Caco-2 (cell line): ENCODE measurements around the gene ARHGAP21. TPM values are rescaled to one million over a fixed set of nuclear protein-coding genes. Genes with fewer than 3 reads are reported as not detected.

Experiments
- BruUV-seq: library from RNA; stranded (reverse); fragments of 400-500 nt; replicated peaks from 2 replicates; lab custom pipeline; 2021; lab: Mats Ljungman, UMichigan
- CTCF ChIA-PET: fragments of 300-600 bp; sonication (Branson Sonifier 250); formaldehyde crosslinking; loops from one replicate; lab custom pipeline; 2022; ENCODE audit warnings: antibody characterized with exemption; lab: Charles Lee
- POLR2A ChIA-PET: fragments of 300-600 bp; sonication (Branson Sonifier 250); formaldehyde crosslinking; loops from one replicate; lab custom pipeline; 2022; ENCODE audit warnings: antibody characterized with exemption; lab: Charles Lee
- DNase-seq, 2 experiments: peaks; one replicate each; pipeline versions ENCODE4 v3.0.0 to v3.0.0-alpha.2; 2020 to 2022
- H3K27me3 ChIP-seq: replicated peaks from 2 replicates; pipeline ENCODE4 v1.6.0; 2011; ENCODE audit warnings: low read length; ENCODE audit not compliant: control insufficient read depth, insufficient read depth
- H3K36me3 ChIP-seq: 2 replicates; pipeline ENCODE4 v1.5.1; 2011; ENCODE audit warnings: low read length; ENCODE audit not compliant: control insufficient read depth, insufficient read depth
- H3K4me1 ChIP-seq: fragments of 250-450 bp; sonication (Bioruptor Pico); 2 replicates; pipeline ENCODE4 v1.5.1; 2020; ENCODE audit warnings: mild to moderate bottlenecking
- H3K4me3 ChIP-seq: 2 replicates; pipeline ENCODE4 v1.5.1; 2011; ENCODE audit warnings: low read depth, mild to moderate bottlenecking, control low read depth, low read length
- H3K9me3 ChIP-seq: fragments of 250-450 bp; sonication (Bioruptor Pico); 2 replicates; pipeline ENCODE4 v1.5.1; 2020; ENCODE audit warnings: mild to moderate bottlenecking, moderate library complexity
- H3K27ac Mint-ChIP-seq: one replicate; pipeline ENCODE4 v1.8.0; 2022; ENCODE audit warnings: mixed read lengths; ENCODE audit not compliant: unreplicated experiment
- H3K27me3 Mint-ChIP-seq: one replicate; pipeline ENCODE4 v1.8.0; 2022; ENCODE audit warnings: mixed read lengths; ENCODE audit not compliant: insufficient read depth, unreplicated experiment
- H3K36me3 Mint-ChIP-seq: one replicate; pipeline ENCODE4 v1.8.0; 2022; ENCODE audit warnings: mild to moderate bottlenecking, mixed read lengths; ENCODE audit not compliant: insufficient read depth, unreplicated experiment
- H3K4me1 Mint-ChIP-seq: one replicate; pipeline ENCODE4 v1.8.0; 2022; ENCODE audit warnings: low read depth, mixed read lengths; ENCODE audit not compliant: unreplicated experiment
- H3K4me3 Mint-ChIP-seq: one replicate; pipeline ENCODE4 v1.8.0; 2022; ENCODE audit warnings: mild to moderate bottlenecking, moderate library complexity, mixed read lengths; ENCODE audit not compliant: unreplicated experiment
- H3K9me3 Mint-ChIP-seq: one replicate; pipeline ENCODE4 v1.8.0; 2022; ENCODE audit warnings: mixed read lengths; ENCODE audit not compliant: unreplicated experiment
- intact Hi-C: fragments of 100-400 bp; cut with micrococcal nuclease; formaldehyde crosslinking; loops from one replicate; pipeline ENCODE4 v1.10.0; 2022; ENCODE audit not compliant: unreplicated experiment
- total RNA-seq: library from RNA; stranded (reverse); gene quantifications from 2 replicates; pipeline ENCODE4 v1.2.3, GENCODE V29; 2022
- TF ChIP-seq, protein P1 (sequence below), 2 experiments: fragments of 200-600 bp in 1 of 2; IDR thresholded peaks; 1 replicate in 1 of 2; 2 replicates in 1 of 2; pipeline versions ENCODE4 v1.5.1 to v1.8.0; 2011 to 2022; ENCODE audit warnings: antibody characterized with exemption in 1 of 2, control low read depth in 1 of 2, inconsistent platforms in 1 of 2, low read depth in 1 of 2, low read length in 1 of 2, mild to moderate bottlenecking in 1 of 2, moderate library complexity in 1 of 2; ENCODE audit not compliant: insufficient read depth in 1 of 2, severe bottlenecking in 1 of 2, unreplicated experiment in 1 of 2

The ARHGAP21 gene
- total RNA-seq, 1 experiment from 2014 or later, result 99.1 TPM

DNA sequence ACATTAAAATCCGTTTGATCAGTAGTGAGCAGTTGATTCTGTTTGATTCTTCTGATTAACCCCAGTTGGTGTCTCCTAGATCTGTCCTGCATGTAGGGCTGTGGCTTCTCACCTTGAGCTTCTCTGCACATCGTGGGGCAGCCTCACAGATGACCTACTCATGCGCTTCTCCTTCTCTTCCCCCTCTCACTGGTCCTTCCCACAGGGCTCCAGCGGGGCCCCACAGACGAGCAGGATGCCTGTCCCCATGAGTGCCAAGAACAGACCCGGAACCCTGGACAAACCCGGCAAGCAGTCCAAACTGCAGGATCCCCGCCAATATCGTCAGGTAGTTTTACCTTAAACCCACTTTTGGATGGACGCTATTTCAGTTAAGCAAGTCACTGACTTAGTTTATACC lies 178.9 kb downstream of the ARHGAP21 start:
- no peak overlapping the region for H3K4me3 Mint-ChIP-seq
- intact Hi-C loops, result no loop called here
- Histone ChIP-seq H3K4me3 (no peak overlapping the region), H3K4me1 (peaks cover 21% of the 10 kb centered on the region), H3K27me3 (no peaks in the 10 kb centered on the region), H3K36me3 (peaks cover 8% of the 10 kb centered on the region), H3K9me3 (no peaks in the 10 kb centered on the region)
- H3K36me3 Mint-ChIP-seq, result peaks cover 98% of the 10 kb centered on the region
- H3K27ac Mint-ChIP-seq, result no peak overlapping the region
- H3K4me1 Mint-ChIP-seq, result peaks cover 4% of the 10 kb centered on the region
- no peaks in the 10 kb centered on the region for H3K9me3 Mint-ChIP-seq
- TF ChIP-seq, protein P1, sequence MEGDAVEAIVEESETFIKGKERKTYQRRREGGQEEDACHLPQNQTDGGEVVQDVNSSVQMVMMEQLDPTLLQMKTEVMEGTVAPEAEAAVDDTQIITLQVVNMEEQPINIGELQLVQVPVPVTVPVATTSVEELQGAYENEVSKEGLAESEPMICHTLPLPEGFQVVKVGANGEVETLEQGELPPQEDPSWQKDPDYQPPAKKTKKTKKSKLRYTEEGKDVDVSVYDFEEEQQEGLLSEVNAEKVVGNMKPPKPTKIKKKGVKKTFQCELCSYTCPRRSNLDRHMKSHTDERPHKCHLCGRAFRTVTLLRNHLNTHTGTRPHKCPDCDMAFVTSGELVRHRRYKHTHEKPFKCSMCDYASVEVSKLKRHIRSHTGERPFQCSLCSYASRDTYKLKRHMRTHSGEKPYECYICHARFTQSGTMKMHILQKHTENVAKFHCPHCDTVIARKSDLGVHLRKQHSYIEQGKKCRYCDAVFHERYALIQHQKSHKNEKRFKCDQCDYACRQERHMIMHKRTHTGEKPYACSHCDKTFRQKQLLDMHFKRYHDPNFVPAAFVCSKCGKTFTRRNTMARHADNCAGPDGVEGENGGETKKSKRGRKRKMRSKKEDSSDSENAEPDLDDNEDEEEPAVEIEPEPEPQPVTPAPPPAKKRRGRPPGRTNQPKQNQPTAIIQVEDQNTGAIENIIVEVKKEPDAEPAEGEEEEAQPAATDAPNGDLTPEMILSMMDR (IDR thresholded peaks at IDR 0.05; ENCODE audit: insufficient read depth in 1 of 2, low read depth in 1 of 2, low read length in 1 of 2, severe bottlenecking in 1 of 2, unreplicated experiment in 1 of 2), result no peak
- no TSS peak for BruUV-seq
- no peak for DNase-seq
- H3K27me3 Mint-ChIP-seq, result no peaks in the 10 kb centered on the region
- CTCF ChIA-PET, result interaction anchor here (1.7 kb wide), 1 partner anchor 12 kb away, joined by 8 read pairs; no protein-coding TSS in a partner anchor
- POLR2A ChIA-PET, result no interaction called here

DNA sequence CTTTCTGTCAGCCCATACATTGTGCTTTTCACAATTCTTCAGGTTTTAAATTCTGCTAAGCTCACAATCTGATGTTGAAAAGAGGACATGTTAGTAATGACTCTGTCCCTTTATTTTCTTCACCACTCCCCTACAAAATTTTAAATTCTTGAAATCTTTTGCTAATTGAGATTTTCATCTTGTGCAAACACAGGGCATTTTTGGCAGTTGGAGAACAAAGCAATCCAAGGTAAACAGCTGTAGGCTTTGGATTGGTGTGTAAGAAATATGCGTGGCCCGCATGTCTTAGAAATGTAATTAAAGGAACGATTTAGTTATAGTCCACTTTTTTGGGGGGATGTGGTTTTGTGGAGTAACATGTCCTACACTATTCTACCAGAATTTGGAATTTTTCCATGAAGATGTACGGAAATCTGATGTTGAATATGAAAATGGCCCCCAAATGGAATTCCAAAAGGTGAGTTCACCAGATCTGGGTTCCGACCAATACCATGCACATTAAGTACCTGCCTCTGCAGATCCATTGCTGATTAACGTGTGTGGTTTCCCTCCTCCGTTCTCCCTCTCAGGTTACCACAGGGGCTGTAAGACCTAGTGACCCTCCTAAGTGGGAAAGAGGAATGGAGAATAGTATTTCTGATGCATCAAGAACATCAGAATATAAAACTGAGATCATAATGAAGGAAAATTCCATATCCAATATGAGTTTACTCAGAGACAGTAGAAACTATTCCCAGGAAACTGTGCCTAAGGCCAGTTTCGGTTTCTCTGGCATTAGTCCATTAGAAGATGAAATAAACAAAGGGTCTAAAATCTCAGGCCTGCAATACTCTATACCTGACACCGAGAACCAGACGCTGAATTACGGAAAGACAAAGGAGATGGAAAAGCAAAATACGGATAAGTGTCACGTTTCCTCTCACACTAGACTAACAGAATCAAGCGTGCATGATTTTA lies 181.1 kb downstream of the ARHGAP21 start:
- Mint-ChIP-seq H3K27me3 (no peaks in the 10 kb centered on the region), H3K4me3 (no peak overlapping the region), H3K36me3 (peaks cover 98% of the 10 kb centered on the region), H3K9me3 (no peaks in the 10 kb centered on the region), H3K4me1 (peaks cover 6% of the 10 kb centered on the region), H3K27ac (no peak overlapping the region)
- Histone ChIP-seq H3K27me3 (no peaks in the 10 kb centered on the region), H3K4me3 (no peak overlapping the region), H3K4me1 (peaks cover 21% of the 10 kb centered on the region), H3K9me3 (no peaks in the 10 kb centered on the region), H3K36me3 (peaks cover 8% of the 10 kb centered on the region)
- ChIA-PET CTCF (interaction anchor here (0.7 kb wide), 1 partner anchor 106 kb away, joined by 3 read pairs; no protein-coding TSS in a partner anchor), POLR2A (no interaction called here)
- BruUV-seq, result no TSS peak
- TF ChIP-seq, protein P1 (IDR thresholded peaks at IDR 0.05; ENCODE audit: insufficient read depth in 1 of 2, low read depth in 1 of 2, low read length in 1 of 2, severe bottlenecking in 1 of 2, unreplicated experiment in 1 of 2), result no peak
- intact Hi-C loops, result no loop called here
- DNase-seq, result no peak

DNA sequence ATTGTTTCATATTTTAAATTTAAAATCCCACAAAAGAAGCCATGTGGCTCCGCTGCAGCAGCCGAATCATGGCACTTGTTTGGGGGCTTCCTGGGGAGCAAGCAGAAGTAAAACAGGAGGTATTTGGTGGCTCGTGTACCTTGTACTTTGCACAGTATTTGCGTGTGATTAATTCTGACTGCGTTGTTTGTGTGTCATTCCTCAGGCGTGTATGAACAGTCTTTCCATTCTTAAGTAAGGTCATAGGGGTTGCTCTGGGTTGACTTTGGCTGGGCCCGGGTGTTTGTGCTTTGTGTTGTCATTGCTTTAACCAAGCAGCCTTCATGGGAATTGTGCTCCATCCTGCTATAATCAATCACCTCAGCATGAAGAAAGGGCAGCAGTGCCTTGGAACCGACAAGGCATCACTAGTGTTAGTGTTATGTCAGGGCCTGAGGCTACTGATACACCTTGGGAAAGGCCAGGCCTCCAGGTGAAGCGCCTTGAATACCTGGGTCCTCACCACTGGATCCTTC lies 182.4 kb downstream of the ARHGAP21 start:
- Histone ChIP-seq H3K36me3 (peaks cover 8% of the 10 kb centered on the region), H3K9me3 (no peaks in the 10 kb centered on the region), H3K4me1 (peaks cover 27% of the 10 kb centered on the region), H3K27me3 (no peaks in the 10 kb centered on the region), H3K4me3 (no peak overlapping the region)
- no TSS peak for BruUV-seq
- peak; percentile 74 to 81 for DNase-seq
- TF ChIP-seq, protein P1 (IDR thresholded peaks at IDR 0.05; ENCODE audit: insufficient read depth in 1 of 2, low read depth in 1 of 2, low read length in 1 of 2, severe bottlenecking in 1 of 2, unreplicated experiment in 1 of 2), result no peak
- H3K9me3 Mint-ChIP-seq, result no peaks in the 10 kb centered on the region
- H3K36me3 Mint-ChIP-seq, result peaks cover 100% of the 10 kb centered on the region
- peaks cover 6% of the 10 kb centered on the region for H3K4me1 Mint-ChIP-seq
- ChIA-PET CTCF (no interaction called here), POLR2A (no interaction called here)
- H3K4me3 Mint-ChIP-seq, result no peak overlapping the region
- intact Hi-C loops, result loop anchor here (1.0 kb wide), 1 partner anchor 140 kb away; no protein-coding TSS in a partner anchor
- peak overlapping the region; percentile 54 for H3K27ac Mint-ChIP-seq
- no peaks in the 10 kb centered on the region for H3K27me3 Mint-ChIP-seq
